Glomerular endothelial cell (primary cell): ENCODE results near the gene ZFPL1. TPM values are rescaled to one million over a fixed set of nuclear protein-coding genes. Genes with fewer than 3 reads are reported as not detected.

Experiments used
- DNase-seq: peaks from one replicate; pipeline ENCODE4 v3.0.0-alpha.2; 2011; ENCODE audit warnings: low read depth, low spot score; ENCODE audit errors: extremely low read depth
- total RNA-seq: library from RNA; depleted of rRNA; stranded (reverse); fragments of >200 nt; gene quantifications from 2 replicates; pipeline ENCODE4 v1.2.3, GENCODE V29; 2015

The ZFPL1 gene
- total RNA-seq, 1 donor from 2014 or later, result 49.8 TPM

GRCh38 chr11:65089621-65090020, 5.6 kb downstream of the ZFPL1 start:
- no peak for DNase-seq

DNA sequence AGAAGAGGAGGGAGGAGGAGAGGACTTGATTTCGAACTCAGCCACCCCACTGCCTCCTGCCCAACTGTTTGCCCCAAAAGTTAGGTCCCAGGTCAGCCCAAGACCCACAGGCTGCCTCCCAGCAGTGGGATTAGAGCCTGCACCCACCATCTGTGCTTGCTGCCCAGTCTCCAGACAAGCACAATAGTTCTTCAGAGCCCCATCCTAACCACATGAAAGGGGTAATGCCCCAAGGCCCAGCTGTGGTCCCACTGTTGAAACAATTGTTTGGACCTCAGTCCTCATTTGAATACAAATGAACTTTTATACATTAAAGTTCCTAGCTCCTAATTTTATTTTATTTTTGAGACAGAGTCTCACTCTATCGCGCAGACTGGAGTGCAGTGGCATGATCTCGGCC, 6.6 kb downstream of the ZFPL1 start:
- DNase-seq, result no peak

DNA sequence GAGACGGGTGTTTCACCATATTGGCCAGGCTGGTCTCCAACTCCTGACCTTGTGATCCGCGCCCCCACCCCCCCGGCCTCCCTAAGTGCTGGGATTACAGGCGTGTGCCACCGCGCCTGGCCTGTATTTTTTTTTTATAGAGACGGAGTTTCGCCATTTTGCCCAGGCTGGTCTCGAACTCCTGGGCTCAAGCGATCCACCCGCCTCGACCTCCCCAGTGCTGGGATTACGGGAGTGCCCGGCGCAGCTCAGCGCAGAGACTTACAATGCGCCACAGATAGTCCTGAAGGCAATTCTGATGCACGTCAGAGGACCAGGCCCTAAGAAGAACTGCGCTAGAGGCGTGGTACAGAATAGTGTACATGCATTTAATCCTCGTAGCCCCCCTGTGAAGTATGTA, 11.4 kb downstream of the ZFPL1 start:
- no peak for DNase-seq

GRCh38 chr11:65095974-65096806, 12.2 kb downstream of the ZFPL1 start, which contains the start of gene VPS51:
Gene VPS51, plus strand, starts transcription at chr11:65096214. Its CDS starts 37 bp downstream, at chr11:65096251.
- DNase-seq, result peak; percentile 42

DNA sequence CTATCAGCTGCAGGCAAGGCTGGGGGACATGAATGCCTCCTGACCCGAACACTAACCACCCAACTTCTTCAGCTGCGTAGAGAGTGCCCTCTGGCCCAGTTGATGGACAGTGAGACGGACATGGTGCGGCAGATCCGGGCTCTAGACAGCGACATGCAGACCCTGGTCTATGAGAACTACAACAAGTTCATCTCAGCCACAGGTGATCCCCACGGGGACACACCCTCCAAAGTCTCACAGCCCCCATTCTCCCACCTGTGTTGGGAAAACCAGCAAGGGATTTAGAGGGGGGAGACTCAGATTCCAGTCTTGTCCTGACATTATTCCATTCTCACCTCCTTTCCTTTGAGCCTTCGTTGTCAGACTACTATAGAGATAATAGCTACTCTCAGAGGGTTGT, 12.9 kb downstream of the ZFPL1 start:
- no peak for DNase-seq

DNA sequence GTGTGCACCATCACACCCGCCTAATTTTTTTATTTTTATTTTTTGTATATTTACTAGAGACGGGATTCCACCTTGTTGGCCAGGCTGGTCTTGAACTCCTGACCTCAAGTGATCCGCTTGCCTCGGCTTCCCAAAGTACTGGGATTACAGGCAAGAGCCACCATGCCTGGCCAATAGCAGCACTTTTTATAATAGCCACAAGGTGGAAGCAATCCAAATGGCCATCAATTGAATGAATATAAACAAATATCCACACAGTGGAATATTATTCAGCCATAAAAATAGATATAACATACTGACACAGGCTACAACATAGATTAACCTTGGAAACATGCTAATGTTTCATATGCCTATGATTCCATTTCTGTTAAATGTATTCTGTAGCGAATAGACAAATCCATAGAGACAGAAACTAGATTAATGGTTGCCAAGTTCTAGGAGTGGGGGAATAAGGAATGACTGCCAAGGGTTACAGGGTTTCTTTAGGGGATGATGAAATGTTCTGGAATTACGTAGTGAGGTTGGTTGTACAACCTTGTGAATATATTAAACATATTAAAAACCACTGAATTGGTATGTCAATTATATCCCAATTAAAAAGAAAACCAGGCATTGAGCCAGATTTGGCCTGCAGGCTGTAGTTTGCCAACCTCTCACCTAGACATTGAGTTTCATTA, 16.8 kb downstream of the ZFPL1 start:
- DNase-seq, result no peak

DNA sequence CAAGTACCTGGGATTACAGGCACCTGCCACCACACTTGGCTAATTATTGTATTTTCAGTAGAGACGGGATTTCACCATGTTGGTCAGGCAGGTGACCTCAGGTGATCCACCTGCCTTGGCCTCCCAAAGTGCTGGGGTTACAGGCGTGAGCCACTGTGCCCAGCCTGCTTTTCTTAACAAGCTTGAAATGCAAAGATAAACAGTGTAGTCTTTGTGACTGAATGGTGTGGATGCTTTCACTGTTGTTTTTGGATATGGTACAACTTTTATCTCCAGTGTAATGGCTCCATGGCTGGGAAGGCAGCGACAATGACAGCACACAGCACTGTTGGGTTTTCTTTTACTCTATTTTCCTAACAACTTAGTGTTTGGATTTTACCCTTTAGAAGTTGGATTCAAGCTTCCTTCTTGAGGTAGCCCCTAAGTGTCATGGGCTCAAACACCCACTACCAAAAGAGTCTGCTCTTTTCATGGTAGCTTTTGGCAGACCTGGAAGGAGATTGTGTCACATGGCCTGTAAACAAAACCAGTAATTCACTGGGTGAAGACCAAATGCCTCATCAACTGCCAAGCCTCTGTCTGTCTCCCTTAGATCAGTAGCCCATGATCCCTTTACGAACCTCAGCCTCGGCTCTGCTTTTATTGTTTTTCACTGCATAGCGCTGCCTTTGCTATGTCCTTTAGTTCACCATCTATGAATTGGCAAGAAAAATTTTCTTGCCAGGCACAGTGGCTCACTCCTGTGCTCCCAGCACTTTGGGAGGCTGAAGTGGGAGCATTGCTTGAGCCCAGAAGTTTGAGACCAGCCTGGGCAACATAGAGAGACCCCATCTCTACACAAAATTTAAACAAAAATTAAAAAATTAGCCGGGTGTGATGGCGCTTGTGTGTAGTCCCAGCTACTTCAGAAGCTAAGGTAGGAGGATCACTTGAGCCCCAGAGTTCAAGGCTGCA, 18.4 kb downstream of the ZFPL1 start:
- DNase-seq, result no peak

- DNase-seq, result no peak
Measured at GRCh38 chr11:65103476-65103875, 19.5 kb downstream of the ZFPL1 start.

DNA sequence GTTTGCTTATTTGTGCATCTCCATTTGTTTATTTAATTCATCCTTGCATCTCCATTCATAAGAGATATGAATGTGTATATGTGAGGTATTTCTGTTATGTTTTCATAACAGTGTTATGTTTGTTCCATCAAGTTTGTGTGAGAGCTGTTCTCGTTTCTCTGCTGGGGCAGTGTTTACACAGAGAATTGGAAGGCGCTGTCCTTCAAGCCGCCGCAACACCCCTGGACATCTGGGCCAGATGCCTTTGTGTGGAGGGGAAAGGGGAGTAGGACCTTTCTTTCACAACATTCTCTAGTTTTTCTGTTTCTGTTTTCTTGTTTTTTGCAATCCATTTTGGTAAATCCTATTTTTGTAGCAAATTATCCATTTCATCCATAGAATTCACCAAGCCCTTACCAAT, 20.6 kb downstream of the ZFPL1 start:
- no peak for DNase-seq

DNA sequence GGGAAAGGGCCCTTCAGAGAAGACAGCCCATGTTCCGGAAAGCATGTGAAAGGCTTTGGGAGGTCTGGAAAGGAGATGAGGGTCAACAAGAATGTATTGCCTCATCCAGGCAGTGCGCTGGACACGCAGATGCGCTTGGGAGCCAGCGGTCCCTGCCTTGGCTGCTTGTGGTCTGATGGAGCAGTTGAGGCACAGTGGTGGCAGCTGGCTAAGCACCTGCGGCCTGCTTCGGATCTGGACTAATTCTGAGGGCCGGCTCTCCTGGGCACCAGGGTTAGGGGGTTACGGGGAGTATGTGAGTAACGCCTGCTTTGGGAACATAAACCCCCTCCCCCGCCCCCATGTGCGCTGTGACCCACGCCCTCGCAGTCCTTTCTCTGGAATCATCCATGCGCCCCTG, 23.1 kb downstream of the ZFPL1 start:
- DNase-seq, result no peak

GRCh38 chr11:65107751-65108468, 23.9 kb downstream of the ZFPL1 start:
- DNase-seq, result no peak

GRCh38 chr11:65108469-65109123, 24.6 kb downstream of the ZFPL1 start:
- DNase-seq, result no peak

GRCh38 chr11:65109231-65110198, 25.5 kb downstream of the ZFPL1 start:
- DNase-seq, result no peak

- no peak for DNase-seq
Measured at GRCh38 chr11:65110354-65110861, 26.4 kb downstream of the ZFPL1 start.

DNA sequence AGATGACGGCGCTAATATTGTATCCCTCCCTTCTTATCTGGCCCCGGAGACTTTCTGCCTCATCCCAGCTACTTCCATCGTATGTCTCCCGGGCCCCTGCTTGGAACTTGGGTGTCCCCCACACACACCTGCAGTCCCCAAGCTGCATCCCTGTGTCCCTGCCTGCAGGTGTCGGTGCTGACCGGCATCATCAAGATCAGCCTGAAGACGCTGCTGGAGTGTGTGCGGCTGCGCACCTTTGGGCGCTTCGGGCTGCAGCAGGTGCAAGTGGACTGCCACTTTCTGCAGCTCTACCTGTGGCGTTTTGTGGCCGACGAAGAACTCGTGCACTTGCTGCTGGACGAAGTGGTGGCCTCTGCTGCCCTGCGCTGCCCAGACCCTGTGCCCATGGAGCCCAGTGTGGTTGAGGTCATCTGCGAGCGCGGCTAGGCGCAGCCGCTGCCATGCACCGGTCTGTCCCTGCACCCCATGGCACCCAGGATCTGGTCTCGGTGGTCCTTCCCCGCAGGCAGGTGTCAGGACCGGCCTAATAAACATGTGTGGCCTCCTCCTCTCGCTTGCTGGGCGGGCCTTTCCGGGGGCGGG, 27.2 kb downstream of the ZFPL1 start:
- no peak for DNase-seq

DNA sequence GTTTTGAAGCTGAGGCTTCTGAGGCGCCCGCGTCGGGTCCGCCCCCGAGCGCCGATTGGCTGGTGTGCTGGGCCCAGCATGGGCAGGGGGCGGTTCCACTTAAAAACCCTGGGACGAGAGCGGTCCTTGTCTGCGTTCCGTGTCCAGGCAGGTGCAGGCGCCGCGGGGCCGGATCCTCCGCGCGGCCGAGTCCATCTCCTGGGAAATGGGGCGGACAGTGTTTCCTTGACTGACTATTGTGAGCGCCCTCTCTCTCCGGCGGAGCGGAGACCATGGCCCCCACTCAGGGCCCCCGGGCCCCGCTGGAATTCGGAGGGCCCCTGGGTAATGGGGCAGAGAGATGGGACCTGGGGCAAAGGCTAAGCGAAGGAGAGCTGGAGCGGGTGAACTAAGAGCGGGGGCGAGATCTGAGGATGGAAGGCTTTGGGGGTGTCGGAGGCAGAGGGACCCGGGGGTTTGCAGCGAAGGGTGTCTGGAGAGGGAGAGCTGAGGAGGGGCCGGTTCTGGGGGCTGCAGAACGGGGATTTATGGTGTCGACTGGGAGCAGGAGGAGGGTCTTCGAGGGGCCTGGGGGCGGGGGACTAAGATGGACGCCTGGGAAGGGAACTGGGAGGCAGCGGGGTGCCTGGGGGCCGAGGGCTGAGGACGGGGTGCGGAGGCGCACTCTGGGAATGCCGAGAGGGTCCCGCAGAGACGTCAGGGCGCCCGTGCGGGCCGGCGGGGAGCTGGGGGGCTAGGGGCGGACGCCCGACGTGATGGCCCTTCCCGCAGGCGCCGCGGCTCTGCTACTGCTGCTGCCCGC, 27.9 kb downstream of the ZFPL1 start, which contains the start of gene TM7SF2:
TM7SF2 (plus strand) TSS at position 129 of the 802 bp plus-strand sequence; CDS start at position 273, 144 bp downstream.
- no peak for DNase-seq
